Measurements from ENCODE around the gene OSBP.

- TF ChIP-seq REST (IDR thresholded peaks at IDR 0.05; ENCODE audit: insufficient replicate concordance, low read depth) (no peak), CTCF (IDR thresholded peaks at IDR 0.05; ENCODE audit: insufficient read depth, low read length) (no peak), POLR2AphosphoS5 (IDR thresholded peaks at IDR 0.05; ENCODE audit: low read depth) (no peak), SPI1 (IDR thresholded peaks at IDR 0.05; ENCODE audit: borderline replicate concordance, low read depth) (no peak)
Measured at GRCh38 chr11:59558270-59558643, 57.3 kb downstream of the OSBP start.
